DND-41 (cell line): Measurements from ENCODE around the gene LILRA5.

Experiments
- ATAC-seq: fragments of 200-7000 bp; cut with Tn5 transposase; 3 replicates; pipeline ENCODE4 v1.9.1; 2021; ENCODE audit warnings: low read depth; ENCODE audit not compliant: insufficient read depth
- DNase-seq: peaks from one replicate; pipeline ENCODE4 v3.0.0-alpha.2; 2020
- H2AFZ ChIP-seq: 2 replicates; pipeline ENCODE4 v1.6.0; 2012; ENCODE audit warnings: low read depth, low read length
- H3K27ac ChIP-seq: 2 replicates; pipeline ENCODE4 v1.5.1; 2012; ENCODE audit warnings: low read length, inconsistent platforms
- H3K27me3 ChIP-seq: fragments of 200-600 bp; sonication (generic); 2 replicates; pipeline ENCODE4 v1.6.0; 2012; ENCODE audit warnings: low read length, mild to moderate bottlenecking, inconsistent platforms; ENCODE audit not compliant: insufficient read depth, poor library complexity
- H3K36me3 ChIP-seq: 2 replicates; pipeline ENCODE4 v1.5.1; 2012; ENCODE audit warnings: low read length, inconsistent platforms; ENCODE audit not compliant: insufficient read depth
- H3K4me1 ChIP-seq: 2 replicates; pipeline ENCODE4 v1.5.1; 2012; ENCODE audit warnings: mild to moderate bottlenecking, low read length; ENCODE audit not compliant: insufficient read depth
- H3K4me2 ChIP-seq: 2 replicates; pipeline ENCODE4 v1.6.0; 2012; ENCODE audit warnings: mild to moderate bottlenecking, moderate library complexity, low read length, inconsistent platforms; ENCODE audit not compliant: insufficient read depth
- H3K4me3 ChIP-seq, 2 experiments: fragments of 200-600 bp in 1 of 2; shearing (Covaris generic) in 1 of 2; 2 replicates each; pipeline ENCODE4 v1.5.1; 2012 to 2016; ENCODE audit warnings: inconsistent platforms in 2 of 2, low read length in 2 of 2, mild to moderate bottlenecking in 2 of 2, low read depth in 1 of 2, moderate library complexity in 1 of 2
- H3K79me2 ChIP-seq: 2 replicates; pipeline ENCODE4 v1.6.0; 2012; ENCODE audit warnings: low read length, inconsistent platforms; ENCODE audit not compliant: insufficient read depth
- H3K9ac ChIP-seq: 2 replicates; pipeline ENCODE4 v1.6.0; 2012; ENCODE audit warnings: low read depth, mild to moderate bottlenecking, inconsistent platforms, low read length, moderate library complexity
- H3K9me3 ChIP-seq: 2 replicates; pipeline ENCODE4 v1.5.1; 2012; ENCODE audit warnings: low read length, moderate library complexity, mild to moderate bottlenecking, inconsistent platforms; ENCODE audit not compliant: insufficient read depth, severe bottlenecking
- H4K20me1 ChIP-seq: 2 replicates; pipeline ENCODE4 v1.6.0; 2012; ENCODE audit warnings: low read length; ENCODE audit not compliant: insufficient read depth
- CTCF ChIP-seq: IDR thresholded peaks from 2 replicates; pipeline ENCODE4 v1.5.1; 2012; ENCODE audit warnings: borderline replicate concordance, low read length, moderate library complexity, mild to moderate bottlenecking; ENCODE audit not compliant: poor library complexity, severe bottlenecking; ENCODE audit errors: extremely low read depth
- EZH2 ChIP-seq: IDR thresholded peaks from 3 replicates; pipeline ENCODE4 v1.6.1; 2012; ENCODE audit warnings: borderline replicate concordance, low read depth, mild to moderate bottlenecking, moderate library complexity, low read length, inconsistent platforms; ENCODE audit not compliant: severe bottlenecking

The LILRA5 gene

GRCh38 chr19:54271106-54271505 lies 41.9 kb downstream of the LILRA5 start:
- H3K27me3 ChIP-seq = peaks cover 10% of the 10 kb centered on the region
- H2AFZ ChIP-seq = no peak overlapping the region
- H3K4me1 ChIP-seq = no peaks in the 10 kb centered on the region
- TF ChIP-seq EZH2 (no peak), CTCF (no peak)
- H3K27ac ChIP-seq = no peak overlapping the region
- H4K20me1 ChIP-seq = no peaks in the 10 kb centered on the region
- H3K4me3 ChIP-seq = no peak overlapping the region
- H3K9me3 ChIP-seq = no peaks in the 10 kb centered on the region
- no peak overlapping the region for H3K9ac ChIP-seq
- ATAC-seq = no peak
- H3K4me2 ChIP-seq = no peak overlapping the region
- H3K79me2 ChIP-seq = no peaks in the 10 kb centered on the region
- no peak for DNase-seq
- H3K36me3 ChIP-seq = no peaks in the 10 kb centered on the region

- H2AFZ ChIP-seq = no peak overlapping the region
- H4K20me1 ChIP-seq = no peaks in the 10 kb centered on the region
- ATAC-seq = no peak
- no peak overlapping the region for H3K27ac ChIP-seq
- no peak overlapping the region for H3K4me2 ChIP-seq
- DNase-seq = no peak
- no peak overlapping the region for H3K4me3 ChIP-seq
- H3K27me3 ChIP-seq = peaks cover 10% of the 10 kb centered on the region
- H3K9me3 ChIP-seq = no peaks in the 10 kb centered on the region
- TF ChIP-seq CTCF (no peak), EZH2 (no peak)
- no peaks in the 10 kb centered on the region for H3K36me3 ChIP-seq
- no peaks in the 10 kb centered on the region for H3K4me1 ChIP-seq
- H3K79me2 ChIP-seq = no peaks in the 10 kb centered on the region
- H3K9ac ChIP-seq = no peak overlapping the region
Measured at GRCh38 chr19:54268936-54269335, 44.0 kb downstream of the LILRA5 start.

GRCh38 chr19:54266133-54266532 lies 46.8 kb downstream of the LILRA5 start:
- Histone ChIP-seq H3K27ac (no peak overlapping the region), H3K27me3 (peaks cover 10% of the 10 kb centered on the region), H4K20me1 (no peaks in the 10 kb centered on the region), H3K36me3 (no peaks in the 10 kb centered on the region), H2AFZ (no peak overlapping the region), H3K9ac (no peak overlapping the region), H3K79me2 (no peaks in the 10 kb centered on the region), H3K9me3 (no peaks in the 10 kb centered on the region), H3K4me2 (no peak overlapping the region), H3K4me3 (no peak overlapping the region), H3K4me1 (no peaks in the 10 kb centered on the region)
- DNase-seq (peak; percentile 63), ATAC-seq (peak; percentile 52; the same call in 2 of the 3 replicates)
- TF ChIP-seq EZH2 = no peak
- TF ChIP-seq CTCF = peak; percentile 83

GRCh38 chr19:54262470-54262869 lies 50.5 kb downstream of the LILRA5 start:
- Histone ChIP-seq H2AFZ (no peak overlapping the region), H3K4me1 (no peaks in the 10 kb centered on the region), H3K4me2 (no peak overlapping the region), H3K9me3 (no peaks in the 10 kb centered on the region), H3K27me3 (no peaks in the 10 kb centered on the region), H4K20me1 (no peaks in the 10 kb centered on the region), H3K36me3 (no peaks in the 10 kb centered on the region), H3K9ac (no peak overlapping the region), H3K4me3 (no peak overlapping the region), H3K27ac (no peak overlapping the region), H3K79me2 (no peaks in the 10 kb centered on the region)
- DNase-seq (no peak), ATAC-seq (no peak)
- TF ChIP-seq EZH2 (no peak), CTCF (no peak)
